GM12878 (cell line): Measurements from ENCODE around the gene SLC35A5. TPM values are rescaled to one million over a fixed set of nuclear protein-coding genes. Genes with fewer than 3 reads are reported as not detected.

Source experiments
- CHD2 ChIP-seq: IDR thresholded peaks from 2 replicates; pipeline ENCODE4 v1.6.1; 2011; ENCODE audit warnings: low read depth, low read length, improper control_type of control experiment, borderline replicate concordance
- CTCF ChIP-seq, 3 experiments: IDR thresholded peaks in 2 of 3; conservative IDR thresholded peaks in 1 of 3; 2 replicates each; pipeline ENCODE4 v1.5.1; 2011; ENCODE audit warnings: low read depth in 3 of 3, low read length in 3 of 3, mild to moderate bottlenecking in 3 of 3, control low read depth in 2 of 3, moderate library complexity in 2 of 3, inconsistent platforms in 1 of 3, mixed read lengths in 1 of 3; ENCODE audit not compliant: control insufficient read depth in 2 of 3, insufficient read depth in 1 of 3; ENCODE audit errors: extremely low read depth in 1 of 3
- PAX5 ChIP-seq: IDR thresholded peaks from 2 replicates; pipeline ENCODE4 v1.6.1; 2011; ENCODE audit warnings: low read depth, low read length, borderline replicate concordance
- PRDM15 ChIP-seq: fragments of 450-650 bp; formaldehyde crosslinking; IDR thresholded peaks from 2 replicates; pipeline ENCODE4 v1.4.0; 2020; ENCODE audit warnings: mild to moderate bottlenecking, moderate library complexity
- SMAD1 ChIP-seq: fragments of 450-650 bp; IDR thresholded peaks from 2 replicates; pipeline ENCODE4 v1.6.1; 2018; ENCODE audit warnings: mild to moderate bottlenecking, low read depth; ENCODE audit not compliant: partially characterized antibody
- SP1 ChIP-seq: IDR thresholded peaks from one replicate; pipeline ENCODE4 v1.6.1; 2011; ENCODE audit warnings: low read depth, low read length
- SREBF1 ChIP-seq: IDR thresholded peaks from 2 replicates; pipeline ENCODE4 v1.6.1; 2012; ENCODE audit warnings: mild to moderate bottlenecking, low read length
- polyA plus RNA-seq, 11 experiments: library from polyadenylated mRNA; depleted of rRNA in 4 of 11; unstranded in 6 of 11; stranded (reverse) in 5 of 11; fragments of >200 nt; fragmentation: Nextera tagmentation in 4 of 11; fragmentation: Illumina TruSeq in 1 of 11; extraction: Ambion mirVana in 4 of 11; extraction: Trizol in 1 of 11; gene quantifications; 1 replicate in 1 of 11; 2 replicates in 10 of 11; pipeline versions ENCODE4 v1.2.1 to v1.2.3, GENCODE V29; 2011 to 2016; ENCODE audit warnings: inconsistent platforms in 2 of 11, missing spikeins in 2 of 11, low read depth in 1 of 11
- total RNA-seq, 4 experiments: library from RNA; depleted of rRNA in 3 of 4; stranded (reverse); fragments of >200 nt in 3 of 4; fragmentation: Illumina TruSeq in 1 of 4; extraction: Trizol in 1 of 4; gene quantifications; 2 replicates each; pipeline versions ENCODE4 v1.2.1 to v1.2.3, GENCODE V29; 2013 to 2021

The SLC35A5 gene
- total and polyA plus RNA-seq, 10 of the 15 experiments (the other 5 are each of a cell fraction or from before 2014, with no cell fraction given) = 10.9 to 38.1 (median 16.0) TPM

- TF ChIP-seq SMAD1 (peak; percentile 75), PRDM15 (CRISPR knock-in tag) (no peak), SP1 (peak; percentile 37), PAX5 (peak; percentile 6; the same call in 1 of the 2 replicates), SREBF1 (peak; percentile 56; the same call in 1 of the 2 replicates), CTCF (IDR thresholded peaks at IDR 0.05 in 2 of 3, conservative IDR thresholded peaks at IDR 0.05 in 1 of 3; ENCODE audit: control insufficient read depth in 2 of 3, extremely low read depth in 1 of 3, insufficient read depth in 1 of 3, low read depth in 3 of 3, low read length in 3 of 3) (0 out of 6 replicates have a peak, but pooled peaks of 2 of the 3 experiments have one; percentile 0 to 9), CHD2 (no peak)
Observed at GRCh38 chr3:112561734-112562529, at the start of gene SLC35A5, which contains the start of gene ATG3 (continued).
